WTC11 (cell line): ENCODE results near the gene PGLYRP2. TPM values are rescaled to one million over a fixed set of nuclear protein-coding genes. Genes with fewer than 3 reads are reported as not detected.

Source experiments
- ARID4B ChIP-seq: sonication (generic); formaldehyde crosslinking; IDR thresholded peaks from 2 replicates; pipeline ENCODE4 v1.8.0; 2023; ENCODE audit warnings: missing genetic modification reagents, mild to moderate bottlenecking, borderline replicate concordance
- ATF1 ChIP-seq: sonication (generic); formaldehyde crosslinking; IDR thresholded peaks from 2 replicates; pipeline ENCODE4 v1.8.1; 2023; ENCODE audit warnings: mild to moderate bottlenecking, moderate library complexity, missing genetic modification reagents
- ATF3 ChIP-seq: sonication (generic); formaldehyde crosslinking; conservative IDR thresholded peaks from 2 replicates; pipeline ENCODE4 v1.8.1; 2022; ENCODE audit warnings: mild to moderate bottlenecking, missing genetic modification reagents
- EMX1 ChIP-seq: fragments of 250-450 bp; sonication (Bioruptor Pico); IDR thresholded peaks from 2 replicates; pipeline ENCODE4 v1.8.0; 2021; ENCODE audit warnings: mild to moderate bottlenecking
- ETV6 ChIP-seq: sonication (generic); formaldehyde crosslinking; IDR thresholded peaks from 2 replicates; pipeline ENCODE4 v1.8.1; 2022; ENCODE audit warnings: mild to moderate bottlenecking, missing genetic modification reagents
- KAT7 ChIP-seq: sonication (generic); formaldehyde crosslinking; IDR thresholded peaks from 2 replicates; pipeline ENCODE4 v1.8.1; 2023; ENCODE audit warnings: missing genetic modification reagents, mild to moderate bottlenecking, borderline replicate concordance
- MLX ChIP-seq: sonication (generic); formaldehyde crosslinking; IDR thresholded peaks from 2 replicates; pipeline ENCODE4 v1.8.1; 2023; ENCODE audit warnings: mild to moderate bottlenecking, missing genetic modification reagents, moderate library complexity
- NFE2L1 ChIP-seq: sonication (generic); formaldehyde crosslinking; IDR thresholded peaks from 2 replicates; pipeline ENCODE4 v1.8.1; 2023; ENCODE audit warnings: missing genetic modification reagents
- NFYB ChIP-seq: sonication (generic); formaldehyde crosslinking; conservative IDR thresholded peaks from 2 replicates; pipeline ENCODE4 v1.8.0; 2022; ENCODE audit warnings: low read depth, missing genetic modification reagents
- NR3C1 ChIP-seq: sonication (generic); formaldehyde crosslinking; conservative IDR thresholded peaks from 2 replicates; pipeline ENCODE4 v1.8.1; 2023; ENCODE audit warnings: low read depth, mild to moderate bottlenecking, missing genetic modification reagents
- RORB ChIP-seq: fragments of 250-450 bp; sonication (Bioruptor Pico); IDR thresholded peaks from 2 replicates; pipeline ENCODE4 v1.9.0; 2021; ENCODE audit warnings: mild to moderate bottlenecking
- TP53 ChIP-seq: sonication (generic); formaldehyde crosslinking; IDR thresholded peaks from 2 replicates; pipeline ENCODE4 v1.8.1; 2023; ENCODE audit warnings: mild to moderate bottlenecking, missing genetic modification reagents
- ZBTB21 ChIP-seq: sonication (generic); formaldehyde crosslinking; IDR thresholded peaks from 2 replicates; pipeline ENCODE4 v1.8.1; 2023; ENCODE audit warnings: mild to moderate bottlenecking, missing genetic modification reagents, borderline replicate concordance
- ZNF121 ChIP-seq: sonication (generic); formaldehyde crosslinking; IDR thresholded peaks from 2 replicates; pipeline ENCODE4 v1.8.0; 2023; ENCODE audit warnings: missing genetic modification reagents
- ZNF219 ChIP-seq: sonication (generic); formaldehyde crosslinking; IDR thresholded peaks from 2 replicates; pipeline ENCODE4 v1.8.0; 2023; ENCODE audit warnings: missing genetic modification reagents, mild to moderate bottlenecking, borderline replicate concordance
- ZNF263 ChIP-seq: sonication (generic); formaldehyde crosslinking; IDR thresholded peaks from 2 replicates; pipeline ENCODE4 v1.8.1; 2022; ENCODE audit warnings: low read depth, mild to moderate bottlenecking, moderate library complexity, missing genetic modification reagents
- ZNF423 ChIP-seq: fragments of 250-450 bp; sonication (Bioruptor Pico); IDR thresholded peaks from 2 replicates; pipeline ENCODE4 v2.1.2; 2022; ENCODE audit warnings: mild to moderate bottlenecking, moderate library complexity
- total RNA-seq: library from RNA; stranded (reverse); gene quantifications from 3 replicates; pipeline ENCODE4 v1.2.3, GENCODE V29; 2021
- TF ChIP-seq, protein P1 (sequence below): fragments of 250-450 bp; sonication (Bioruptor Pico); conservative IDR thresholded peaks from 2 replicates; pipeline ENCODE4 v1.9.0; 2021; ENCODE audit warnings: mild to moderate bottlenecking
- TF ChIP-seq, protein P2 (sequence below): sonication (generic); formaldehyde crosslinking; IDR thresholded peaks from 2 replicates; pipeline ENCODE4 v1.8.1; 2023; ENCODE audit warnings: mild to moderate bottlenecking, missing genetic modification reagents, moderate library complexity
- TF ChIP-seq, protein P3 (sequence below): fragments of 250-450 bp; sonication (Bioruptor Pico); IDR thresholded peaks from 2 replicates; pipeline ENCODE4 v1.9.0; 2021; ENCODE audit warnings: mild to moderate bottlenecking, borderline replicate concordance
- TF ChIP-seq, protein P4 (sequence below): sonication (generic); formaldehyde crosslinking; IDR thresholded peaks from 2 replicates; pipeline ENCODE4 v1.8.1; 2022; ENCODE audit warnings: missing genetic modification reagents, borderline replicate concordance
- TF ChIP-seq, protein P5 (sequence below): fragments of 200-600 bp; IDR thresholded peaks from 2 replicates; pipeline ENCODE4 v1.8.0; 2022; ENCODE audit warnings: antibody characterized with exemption

PGLYRP2 gene
- total RNA-seq, 1 experiment from 2014 or later, result not detected

DNA sequence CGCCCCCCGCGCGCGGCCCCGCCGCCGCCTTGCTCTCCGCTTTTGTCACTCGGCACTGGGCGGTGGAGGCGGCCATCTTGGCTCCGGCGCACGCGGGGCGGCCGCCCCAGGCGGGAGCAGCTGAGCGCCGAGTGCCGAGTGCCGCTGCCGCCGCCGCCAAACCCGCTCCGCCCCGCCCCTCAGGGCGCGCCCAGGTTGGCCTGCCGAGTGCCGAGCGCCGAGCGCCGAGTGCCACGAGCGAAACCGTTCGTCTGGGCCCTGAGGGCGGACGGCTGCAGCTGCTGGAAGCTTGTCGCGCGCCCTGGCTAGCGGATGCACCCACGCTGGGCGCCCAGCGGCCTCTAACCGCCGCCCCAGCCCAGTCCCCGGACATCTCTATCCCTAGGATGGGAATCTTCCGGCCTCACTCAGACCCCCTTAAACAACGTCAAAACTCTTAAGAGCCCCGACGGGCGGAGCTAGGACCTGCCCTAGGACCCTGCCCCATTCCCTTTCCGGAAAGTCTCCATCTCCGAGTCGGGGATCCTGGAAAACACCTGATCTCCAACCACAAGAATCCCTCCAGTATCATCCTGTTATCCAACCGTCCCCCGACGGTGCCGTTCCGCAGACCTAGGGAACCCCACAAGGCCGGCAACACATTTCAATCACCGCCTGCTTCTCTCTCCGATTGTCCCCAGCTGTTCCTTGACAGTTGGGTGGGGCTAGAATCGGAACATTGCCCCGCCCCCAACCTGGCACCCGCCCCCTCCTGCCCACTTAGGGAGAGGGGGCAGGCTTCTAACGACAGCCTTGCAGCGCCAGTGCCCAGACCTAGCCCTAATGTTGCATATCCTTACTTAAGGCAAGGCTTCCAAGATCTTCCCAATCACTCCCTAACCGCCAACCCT is 46.4 kb downstream of the PGLYRP2 start (continued):
- TF ChIP-seq ETV6 (CRISPR knock-in tag) (0 out of 2 replicates have a peak, but pooled peaks have one; percentile 18), ZNF423 (CRISPR knock-in tag) (no peak), ZBTB21 (CRISPR knock-in tag) (no peak), NFE2L1 (CRISPR knock-in tag) (0 out of 2 replicates have a peak, but pooled peaks have one; percentile 23), KAT7 (peak; percentile 71; the same call in 1 of the 2 replicates), ATF3 (CRISPR knock-in tag) (no peak), ZNF121 (CRISPR knock-in tag) (no peak), ATF1 (no peak), NR3C1 (CRISPR knock-in tag) (no peak), ZNF263 (CRISPR knock-in tag) (no peak), RORB (CRISPR knock-in tag) (no peak), ARID4B (0 out of 2 replicates have a peak, but pooled peaks have one; percentile 56), MLX (no peak), NFYB (CRISPR knock-in tag) (no peak), TP53 (no peak), EMX1 (CRISPR knock-in tag) (no peak), ZNF219 (CRISPR knock-in tag) (no peak)
- TF ChIP-seq, protein P1, sequence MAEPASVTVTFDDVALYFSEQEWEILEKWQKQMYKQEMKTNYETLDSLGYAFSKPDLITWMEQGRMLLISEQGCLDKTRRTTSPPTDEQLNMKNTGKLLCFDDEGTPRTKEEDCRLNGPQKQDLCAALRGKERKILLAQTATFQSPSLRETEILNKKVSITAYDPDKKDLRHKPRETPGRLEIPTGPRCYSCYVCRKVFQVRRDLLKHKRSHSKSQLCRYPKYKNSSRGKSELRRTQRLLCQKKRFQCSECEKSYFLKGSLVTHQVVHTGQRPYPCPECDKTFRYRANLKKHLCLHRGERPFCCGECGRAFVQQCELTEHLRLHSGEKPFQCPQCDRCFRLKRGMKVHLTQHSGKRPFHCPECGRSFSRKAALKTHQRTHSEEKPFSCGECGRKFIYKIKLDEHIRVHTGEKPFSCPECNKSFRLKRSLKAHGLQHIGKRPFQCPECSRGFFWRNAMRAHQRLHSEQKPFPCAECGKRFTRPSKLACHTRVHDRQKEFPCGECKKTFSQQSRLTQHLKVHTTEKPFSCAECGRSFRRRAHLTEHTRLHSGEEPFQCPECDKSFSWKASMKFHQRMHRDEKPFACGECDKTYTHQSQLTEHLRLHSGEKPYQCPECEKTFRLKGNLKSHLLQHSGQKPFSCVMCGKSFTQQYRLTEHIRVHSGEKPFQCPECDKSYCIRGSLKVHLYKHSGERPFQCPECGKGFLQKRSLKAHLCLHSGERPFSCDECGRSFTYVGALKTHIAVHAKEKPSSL (CRISPR knock-in tag), result no peak
- TF ChIP-seq, protein P2, sequence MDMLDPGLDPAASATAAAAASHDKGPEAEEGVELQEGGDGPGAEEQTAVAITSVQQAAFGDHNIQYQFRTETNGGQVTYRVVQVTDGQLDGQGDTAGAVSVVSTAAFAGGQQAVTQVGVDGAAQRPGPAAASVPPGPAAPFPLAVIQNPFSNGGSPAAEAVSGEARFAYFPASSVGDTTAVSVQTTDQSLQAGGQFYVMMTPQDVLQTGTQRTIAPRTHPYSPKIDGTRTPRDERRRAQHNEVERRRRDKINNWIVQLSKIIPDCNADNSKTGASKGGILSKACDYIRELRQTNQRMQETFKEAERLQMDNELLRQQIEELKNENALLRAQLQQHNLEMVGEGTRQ (CRISPR knock-in tag), result peak; percentile 63
- TF ChIP-seq, protein P3, sequence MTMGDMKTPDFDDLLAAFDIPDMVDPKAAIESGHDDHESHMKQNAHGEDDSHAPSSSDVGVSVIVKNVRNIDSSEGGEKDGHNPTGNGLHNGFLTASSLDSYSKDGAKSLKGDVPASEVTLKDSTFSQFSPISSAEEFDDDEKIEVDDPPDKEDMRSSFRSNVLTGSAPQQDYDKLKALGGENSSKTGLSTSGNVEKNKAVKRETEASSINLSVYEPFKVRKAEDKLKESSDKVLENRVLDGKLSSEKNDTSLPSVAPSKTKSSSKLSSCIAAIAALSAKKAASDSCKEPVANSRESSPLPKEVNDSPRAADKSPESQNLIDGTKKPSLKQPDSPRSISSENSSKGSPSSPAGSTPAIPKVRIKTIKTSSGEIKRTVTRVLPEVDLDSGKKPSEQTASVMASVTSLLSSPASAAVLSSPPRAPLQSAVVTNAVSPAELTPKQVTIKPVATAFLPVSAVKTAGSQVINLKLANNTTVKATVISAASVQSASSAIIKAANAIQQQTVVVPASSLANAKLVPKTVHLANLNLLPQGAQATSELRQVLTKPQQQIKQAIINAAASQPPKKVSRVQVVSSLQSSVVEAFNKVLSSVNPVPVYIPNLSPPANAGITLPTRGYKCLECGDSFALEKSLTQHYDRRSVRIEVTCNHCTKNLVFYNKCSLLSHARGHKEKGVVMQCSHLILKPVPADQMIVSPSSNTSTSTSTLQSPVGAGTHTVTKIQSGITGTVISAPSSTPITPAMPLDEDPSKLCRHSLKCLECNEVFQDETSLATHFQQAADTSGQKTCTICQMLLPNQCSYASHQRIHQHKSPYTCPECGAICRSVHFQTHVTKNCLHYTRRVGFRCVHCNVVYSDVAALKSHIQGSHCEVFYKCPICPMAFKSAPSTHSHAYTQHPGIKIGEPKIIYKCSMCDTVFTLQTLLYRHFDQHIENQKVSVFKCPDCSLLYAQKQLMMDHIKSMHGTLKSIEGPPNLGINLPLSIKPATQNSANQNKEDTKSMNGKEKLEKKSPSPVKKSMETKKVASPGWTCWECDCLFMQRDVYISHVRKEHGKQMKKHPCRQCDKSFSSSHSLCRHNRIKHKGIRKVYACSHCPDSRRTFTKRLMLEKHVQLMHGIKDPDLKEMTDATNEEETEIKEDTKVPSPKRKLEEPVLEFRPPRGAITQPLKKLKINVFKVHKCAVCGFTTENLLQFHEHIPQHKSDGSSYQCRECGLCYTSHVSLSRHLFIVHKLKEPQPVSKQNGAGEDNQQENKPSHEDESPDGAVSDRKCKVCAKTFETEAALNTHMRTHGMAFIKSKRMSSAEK (CRISPR knock-in tag), result no peak
- TF ChIP-seq, protein P4, sequence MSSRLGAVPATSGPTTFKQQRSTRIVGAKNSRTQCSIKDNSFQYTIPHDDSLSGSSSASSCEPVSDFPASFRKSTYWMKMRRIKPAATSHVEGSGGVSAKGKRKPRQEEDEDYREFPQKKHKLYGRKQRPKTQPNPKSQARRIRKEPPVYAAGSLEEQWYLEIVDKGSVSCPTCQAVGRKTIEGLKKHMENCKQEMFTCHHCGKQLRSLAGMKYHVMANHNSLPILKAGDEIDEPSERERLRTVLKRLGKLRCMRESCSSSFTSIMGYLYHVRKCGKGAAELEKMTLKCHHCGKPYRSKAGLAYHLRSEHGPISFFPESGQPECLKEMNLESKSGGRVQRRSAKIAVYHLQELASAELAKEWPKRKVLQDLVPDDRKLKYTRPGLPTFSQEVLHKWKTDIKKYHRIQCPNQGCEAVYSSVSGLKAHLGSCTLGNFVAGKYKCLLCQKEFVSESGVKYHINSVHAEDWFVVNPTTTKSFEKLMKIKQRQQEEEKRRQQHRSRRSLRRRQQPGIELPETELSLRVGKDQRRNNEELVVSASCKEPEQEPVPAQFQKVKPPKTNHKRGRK, result no peak
- TF ChIP-seq, protein P5, sequence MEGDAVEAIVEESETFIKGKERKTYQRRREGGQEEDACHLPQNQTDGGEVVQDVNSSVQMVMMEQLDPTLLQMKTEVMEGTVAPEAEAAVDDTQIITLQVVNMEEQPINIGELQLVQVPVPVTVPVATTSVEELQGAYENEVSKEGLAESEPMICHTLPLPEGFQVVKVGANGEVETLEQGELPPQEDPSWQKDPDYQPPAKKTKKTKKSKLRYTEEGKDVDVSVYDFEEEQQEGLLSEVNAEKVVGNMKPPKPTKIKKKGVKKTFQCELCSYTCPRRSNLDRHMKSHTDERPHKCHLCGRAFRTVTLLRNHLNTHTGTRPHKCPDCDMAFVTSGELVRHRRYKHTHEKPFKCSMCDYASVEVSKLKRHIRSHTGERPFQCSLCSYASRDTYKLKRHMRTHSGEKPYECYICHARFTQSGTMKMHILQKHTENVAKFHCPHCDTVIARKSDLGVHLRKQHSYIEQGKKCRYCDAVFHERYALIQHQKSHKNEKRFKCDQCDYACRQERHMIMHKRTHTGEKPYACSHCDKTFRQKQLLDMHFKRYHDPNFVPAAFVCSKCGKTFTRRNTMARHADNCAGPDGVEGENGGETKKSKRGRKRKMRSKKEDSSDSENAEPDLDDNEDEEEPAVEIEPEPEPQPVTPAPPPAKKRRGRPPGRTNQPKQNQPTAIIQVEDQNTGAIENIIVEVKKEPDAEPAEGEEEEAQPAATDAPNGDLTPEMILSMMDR, result no peak
